ENCODE measurements around the gene ADD1.
"Not testable (repeated sequence)": the region's sequence is repeated elsewhere in the genome, so short reads cannot be mapped to it uniquely, and the experiment has no call there.

Gene ADD1

DNA sequence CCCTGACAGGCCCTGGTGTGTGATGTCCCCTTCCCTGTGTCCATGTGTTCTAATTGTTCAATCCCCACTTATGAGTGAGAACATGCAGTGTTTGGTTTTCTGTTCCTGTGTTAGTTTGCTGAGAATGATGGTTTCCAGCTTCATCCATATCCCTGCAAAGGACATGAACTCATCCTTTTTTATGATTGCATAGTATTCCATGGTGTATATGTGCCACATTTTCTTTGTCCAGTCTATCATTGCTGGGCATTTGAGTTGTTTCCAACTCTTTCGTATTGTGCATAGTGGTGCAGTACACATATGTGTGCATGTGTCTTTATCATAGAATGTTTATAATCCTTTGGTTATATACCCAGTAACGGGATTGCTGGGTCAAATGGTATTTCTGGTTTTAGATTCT is 73.1 kb downstream of the ADD1 start:
- H3K36me3 ChIP-seq (ENCODE audit: control insufficient read depth, insufficient read depth, low read length), result peaks cover 31% of the 10 kb centered on the region
- not testable (repeated sequence) for H3K27me3 ChIP-seq (ENCODE audit: control insufficient read depth, insufficient read depth, low read length); H3K9ac ChIP-seq (ENCODE audit: low read depth, low read length); H3K9me3 ChIP-seq (ENCODE audit: control insufficient read depth, insufficient read depth, low read length); H3K4me3 ChIP-seq (ENCODE audit: low read depth, low read length); H3K27ac ChIP-seq (ENCODE audit: low read depth, low read length); H3K4me1 ChIP-seq (ENCODE audit: control insufficient read depth, insufficient read depth, low read length)

DNA sequence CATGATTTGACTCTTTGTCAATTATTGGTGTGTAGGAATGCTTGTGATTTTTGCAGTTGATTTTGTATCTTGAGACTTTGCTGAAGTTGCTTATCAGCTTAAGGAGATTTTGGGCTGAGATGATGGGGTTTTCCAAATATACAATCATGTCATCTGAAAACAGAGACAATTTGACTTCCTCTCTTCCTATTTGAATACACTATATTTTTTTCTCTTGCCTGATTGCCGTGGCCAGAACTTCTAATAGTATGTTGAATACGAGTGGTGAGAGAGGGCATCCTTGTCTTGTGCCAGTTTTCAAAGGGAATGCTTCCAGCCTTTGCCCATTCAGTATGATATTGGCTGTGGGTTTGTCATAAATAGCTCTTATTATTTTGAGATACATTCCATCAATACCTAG is 74.7 kb downstream of the ADD1 start:
- H3K9ac ChIP-seq (ENCODE audit: low read depth, low read length); H3K27me3 ChIP-seq (ENCODE audit: control insufficient read depth, insufficient read depth, low read length); H3K9me3 ChIP-seq (ENCODE audit: control insufficient read depth, insufficient read depth, low read length); H3K27ac ChIP-seq (ENCODE audit: low read depth, low read length); H3K4me3 ChIP-seq (ENCODE audit: low read depth, low read length): not testable (repeated sequence)
- Histone ChIP-seq H3K4me1 (ENCODE audit: control insufficient read depth, insufficient read depth, low read length) (peaks cover 15% of the 10 kb centered on the region), H3K36me3 (ENCODE audit: control insufficient read depth, insufficient read depth, low read length) (peaks cover 23% of the 10 kb centered on the region)

GRCh38 chr4:2918714-2919113 is 75.1 kb downstream of the ADD1 start:
- not testable (repeated sequence) for H3K9ac ChIP-seq (ENCODE audit: low read depth, low read length); H3K9me3 ChIP-seq (ENCODE audit: control insufficient read depth, insufficient read depth, low read length)
- H3K36me3 ChIP-seq (ENCODE audit: control insufficient read depth, insufficient read depth, low read length), result peaks cover 21% of the 10 kb centered on the region

GRCh38 chr4:2922453-2923101 is 78.9 kb downstream of the ADD1 start:
- H3K9ac ChIP-seq (ENCODE audit: low read depth, low read length); H3K4me3 ChIP-seq (ENCODE audit: low read depth, low read length); H3K27me3 ChIP-seq (ENCODE audit: control insufficient read depth, insufficient read depth, low read length); H3K9me3 ChIP-seq (ENCODE audit: control insufficient read depth, insufficient read depth, low read length): not testable (repeated sequence)
- peak overlapping the region; percentile 96 for H3K27ac ChIP-seq (ENCODE audit: low read depth, low read length)
- H3K4me1 ChIP-seq (ENCODE audit: control insufficient read depth, insufficient read depth, low read length), result peaks cover 22% of the 10 kb centered on the region
- peaks cover 33% of the 10 kb centered on the region for H3K36me3 ChIP-seq (ENCODE audit: control insufficient read depth, insufficient read depth, low read length)

More at GRCh38 chr4:2918714-2919113, 75.1 kb downstream of the ADD1 start:
- H3K4me1 ChIP-seq (ENCODE audit: control insufficient read depth, insufficient read depth, low read length), result peaks cover 18% of the 10 kb centered on the region
- H3K4me3 ChIP-seq (ENCODE audit: low read depth, low read length); H3K27me3 ChIP-seq (ENCODE audit: control insufficient read depth, insufficient read depth, low read length); H3K27ac ChIP-seq (ENCODE audit: low read depth, low read length): not testable (repeated sequence)

DNA sequence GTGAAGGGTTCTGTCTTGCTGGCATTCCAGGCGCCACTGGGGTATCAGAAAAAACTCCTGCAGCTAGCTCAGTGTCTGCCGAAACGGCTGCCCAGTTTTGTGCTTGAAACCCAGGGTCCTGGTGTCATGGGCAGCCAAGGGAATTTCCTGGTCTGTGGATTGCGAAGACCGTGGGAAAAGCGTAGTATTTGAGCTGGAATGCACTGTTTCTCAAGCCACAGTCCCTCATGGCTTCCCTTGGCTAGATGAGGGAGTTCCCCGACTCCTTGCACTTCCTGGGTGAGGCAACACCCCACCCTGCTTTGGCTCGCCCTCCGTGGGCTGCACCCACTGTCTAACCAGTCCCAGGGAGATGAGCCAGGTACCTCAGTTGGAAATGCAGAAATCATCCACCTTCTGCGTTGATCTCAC is 79.5 kb downstream of the ADD1 start:
- Histone ChIP-seq H3K9ac (ENCODE audit: low read depth, low read length) (0 out of 2 replicates have a peak overlapping the region, but pooled peaks have one; percentile 39), H3K9me3 (ENCODE audit: control insufficient read depth, insufficient read depth, low read length) (no peaks in the 10 kb centered on the region; the same call in 1 of the 2 replicates), H3K4me3 (ENCODE audit: low read depth, low read length) (no peak overlapping the region), H3K27me3 (ENCODE audit: control insufficient read depth, insufficient read depth, low read length) (no peaks in the 10 kb centered on the region), H3K4me1 (ENCODE audit: control insufficient read depth, insufficient read depth, low read length) (peaks cover 22% of the 10 kb centered on the region), H3K36me3 (ENCODE audit: control insufficient read depth, insufficient read depth, low read length) (peaks cover 35% of the 10 kb centered on the region), H3K27ac (ENCODE audit: low read depth, low read length) (peak overlapping the region; percentile 96)

DNA sequence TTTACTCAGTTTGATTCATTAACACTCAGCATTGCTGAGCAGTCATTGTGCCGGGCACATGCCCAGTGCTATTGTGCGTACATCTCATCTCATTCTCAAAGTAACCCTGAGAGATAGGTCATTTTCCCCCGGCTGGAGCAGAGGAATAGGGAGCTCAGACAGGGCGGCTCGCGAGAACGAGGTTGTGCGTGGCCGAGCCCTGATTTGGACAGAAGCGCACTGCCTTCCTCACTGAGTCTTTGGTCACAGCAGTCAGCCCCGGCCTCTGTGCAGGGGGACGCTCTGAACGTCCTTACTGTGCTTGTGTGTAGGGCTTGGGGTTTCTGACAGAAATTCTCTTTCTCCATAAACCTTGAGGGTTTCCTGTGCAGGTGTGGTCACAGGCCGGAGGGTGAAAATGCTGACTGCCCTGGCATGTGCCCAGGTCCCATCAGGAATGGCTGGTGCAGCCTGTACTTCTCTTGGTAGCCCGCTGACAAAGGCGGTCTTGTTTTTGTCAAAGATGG is 80.1 kb downstream of the ADD1 start:
- peaks cover 40% of the 10 kb centered on the region for H3K36me3 ChIP-seq (ENCODE audit: control insufficient read depth, insufficient read depth, low read length)
- H3K9ac ChIP-seq (ENCODE audit: low read depth, low read length), result no peak overlapping the region
- H3K27me3 ChIP-seq (ENCODE audit: control insufficient read depth, insufficient read depth, low read length), result no peaks in the 10 kb centered on the region
- H3K4me1 ChIP-seq (ENCODE audit: control insufficient read depth, insufficient read depth, low read length), result peaks cover 22% of the 10 kb centered on the region
- H3K4me3 ChIP-seq (ENCODE audit: low read depth, low read length), result no peak overlapping the region
- H3K9me3 ChIP-seq (ENCODE audit: control insufficient read depth, insufficient read depth, low read length), result no peaks in the 10 kb centered on the region; the same call in 1 of the 2 replicates
- H3K27ac ChIP-seq (ENCODE audit: low read depth, low read length), result peak overlapping the region; percentile 96

DNA sequence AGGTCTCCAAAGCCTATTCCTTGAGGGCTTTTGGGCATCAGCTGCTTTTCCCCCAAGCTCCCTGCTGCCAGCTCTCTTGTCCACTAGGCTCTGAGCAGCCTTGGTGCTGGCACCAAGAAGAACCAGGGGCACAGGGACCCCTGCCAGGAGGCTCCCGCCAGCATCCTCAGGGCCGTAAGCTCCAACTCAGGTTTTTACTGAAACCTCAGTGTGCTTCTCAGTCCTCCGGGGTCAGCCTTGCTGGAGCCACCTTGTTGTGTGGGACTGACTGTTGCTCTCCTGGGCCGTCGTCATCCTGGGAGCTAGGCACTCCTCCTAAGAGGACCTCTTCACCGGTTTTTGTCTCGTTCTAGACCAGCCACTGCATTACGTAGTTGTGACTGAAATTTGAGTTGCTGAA is 80.6 kb downstream of the ADD1 start:
- Histone ChIP-seq H3K27ac (ENCODE audit: low read depth, low read length) (peak overlapping the region; percentile 5), H3K27me3 (ENCODE audit: control insufficient read depth, insufficient read depth, low read length) (no peaks in the 10 kb centered on the region), H3K9me3 (ENCODE audit: control insufficient read depth, insufficient read depth, low read length) (no peaks in the 10 kb centered on the region; the same call in 1 of the 2 replicates), H3K4me3 (ENCODE audit: low read depth, low read length) (no peak overlapping the region), H3K4me1 (ENCODE audit: control insufficient read depth, insufficient read depth, low read length) (peaks cover 22% of the 10 kb centered on the region), H3K9ac (ENCODE audit: low read depth, low read length) (no peak overlapping the region), H3K36me3 (ENCODE audit: control insufficient read depth, insufficient read depth, low read length) (peaks cover 46% of the 10 kb centered on the region)

DNA sequence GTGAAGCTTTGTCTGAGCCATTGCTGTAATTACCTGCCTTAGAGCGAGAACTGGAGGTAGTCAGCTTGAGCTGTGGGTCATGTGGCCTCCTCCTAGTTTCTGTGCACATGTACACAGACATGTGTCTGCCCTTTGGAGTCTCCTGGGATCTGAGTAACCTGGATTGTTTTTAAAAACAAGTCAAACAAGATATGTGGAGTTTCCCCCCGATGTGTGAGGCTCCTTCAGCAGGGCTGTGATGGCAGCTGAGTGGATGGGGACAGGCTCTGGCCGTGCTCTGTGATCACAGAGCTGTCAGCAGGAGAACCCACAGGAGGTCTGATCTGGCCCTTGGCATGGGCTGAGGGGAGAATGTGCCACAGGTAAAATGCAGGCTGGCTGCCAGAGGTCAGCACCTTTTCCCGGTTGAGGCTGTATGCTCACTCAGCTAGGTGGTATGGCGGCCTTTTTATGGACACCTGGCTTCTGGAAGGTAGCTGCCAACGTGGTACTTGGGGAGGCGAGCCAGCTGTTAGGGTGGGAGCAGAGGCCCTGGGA is 81.2 kb downstream of the ADD1 start:
- H3K9me3 ChIP-seq (ENCODE audit: control insufficient read depth, insufficient read depth, low read length), result no peaks in the 10 kb centered on the region; the same call in 1 of the 2 replicates
- no peaks in the 10 kb centered on the region for H3K27me3 ChIP-seq (ENCODE audit: control insufficient read depth, insufficient read depth, low read length)
- H3K27ac ChIP-seq (ENCODE audit: low read depth, low read length), result peak overlapping the region; percentile 5
- no peak overlapping the region for H3K9ac ChIP-seq (ENCODE audit: low read depth, low read length)
- H3K4me1 ChIP-seq (ENCODE audit: control insufficient read depth, insufficient read depth, low read length), result peaks cover 22% of the 10 kb centered on the region
- H3K4me3 ChIP-seq (ENCODE audit: low read depth, low read length), result no peak overlapping the region
- H3K36me3 ChIP-seq (ENCODE audit: control insufficient read depth, insufficient read depth, low read length), result peaks cover 52% of the 10 kb centered on the region

DNA sequence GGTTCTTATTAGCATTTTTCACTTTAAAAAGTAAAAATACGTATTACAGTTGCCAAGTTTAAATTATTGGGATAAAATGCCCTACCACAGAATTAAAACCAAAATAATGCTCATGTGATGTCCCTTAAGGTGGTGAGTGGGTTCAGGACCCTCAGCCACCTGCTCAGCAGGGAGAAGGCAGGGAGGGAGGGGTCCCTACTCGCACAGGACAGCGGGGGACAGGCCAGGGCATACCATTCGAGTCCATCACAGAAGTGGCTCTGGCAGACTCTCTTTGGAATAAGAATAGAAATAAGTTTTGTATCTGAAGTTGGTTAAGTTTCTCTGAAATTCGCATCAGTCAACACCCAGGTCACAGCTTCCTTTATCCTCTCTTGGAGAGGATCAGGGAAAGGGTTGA is 81.9 kb downstream of the ADD1 start:
- H3K36me3 ChIP-seq (ENCODE audit: control insufficient read depth, insufficient read depth, low read length), result peaks cover 58% of the 10 kb centered on the region

GRCh38 chr4:2925931-2926860 is 82.6 kb downstream of the ADD1 start:
- no peaks in the 10 kb centered on the region for H3K27me3 ChIP-seq (ENCODE audit: control insufficient read depth, insufficient read depth, low read length)
- no peak overlapping the region for H3K27ac ChIP-seq (ENCODE audit: low read depth, low read length)
- H3K36me3 ChIP-seq (ENCODE audit: control insufficient read depth, insufficient read depth, low read length), result peaks cover 65% of the 10 kb centered on the region
- no peak overlapping the region for H3K4me3 ChIP-seq (ENCODE audit: low read depth, low read length)
- H3K4me1 ChIP-seq (ENCODE audit: control insufficient read depth, insufficient read depth, low read length), result peaks cover 22% of the 10 kb centered on the region
- H3K9me3 ChIP-seq (ENCODE audit: control insufficient read depth, insufficient read depth, low read length), result no peaks in the 10 kb centered on the region
- no peak overlapping the region for H3K9ac ChIP-seq (ENCODE audit: low read depth, low read length)

More for the DNA sequence above, 81.9 kb downstream of the ADD1 start:
- H3K27me3 ChIP-seq (ENCODE audit: control insufficient read depth, insufficient read depth, low read length), result no peaks in the 10 kb centered on the region
- H3K9me3 ChIP-seq (ENCODE audit: control insufficient read depth, insufficient read depth, low read length), result no peaks in the 10 kb centered on the region
- H3K9ac ChIP-seq (ENCODE audit: low read depth, low read length), result no peak overlapping the region
- peaks cover 22% of the 10 kb centered on the region for H3K4me1 ChIP-seq (ENCODE audit: control insufficient read depth, insufficient read depth, low read length)
- no peak overlapping the region for H3K27ac ChIP-seq (ENCODE audit: low read depth, low read length)
- H3K4me3 ChIP-seq (ENCODE audit: low read depth, low read length), result no peak overlapping the region

All from HUES48 (cell line).